ENCODE measurements around the gene SH3BGR. TPM values are rescaled to one million over a fixed set of nuclear protein-coding genes. Genes with fewer than 3 reads are reported as not detected.

SH3BGR gene
- total RNA-seq, 1 experiment from 2014 or later = 0.82 TPM

DNA sequence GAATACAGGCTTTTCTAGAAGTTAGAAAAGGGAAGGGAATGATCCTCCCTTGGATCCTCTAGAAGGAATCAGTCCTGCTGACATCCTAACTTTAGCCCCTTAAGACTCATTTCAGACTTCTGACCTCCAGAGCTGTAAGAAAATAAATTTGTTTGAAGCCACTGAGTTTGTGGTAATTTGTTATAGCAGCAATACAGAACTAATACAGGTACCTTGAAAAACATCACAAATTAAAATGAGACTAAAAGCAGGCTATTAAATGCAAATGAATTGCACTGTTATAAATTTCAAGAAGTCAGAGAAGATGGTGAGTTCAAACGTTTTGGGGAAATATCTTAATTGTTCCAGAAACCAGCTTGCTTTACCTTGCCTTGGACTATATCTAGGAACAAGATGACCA lies 12.5 kb upstream of the SH3BGR start:
- BruUV-seq (replicated peaks) = no TSS peak
- H3K36me3 Mint-ChIP-seq (ENCODE audit: insufficient read depth, unreplicated experiment) = no peaks in the 10 kb centered on the region
- Histone ChIP-seq H3K27me3 (replicated peaks; ENCODE audit: control insufficient read depth, insufficient read depth, low read length) (no peaks in the 10 kb centered on the region), H3K36me3 (ENCODE audit: control insufficient read depth, insufficient read depth, low read length) (no peaks in the 10 kb centered on the region), H3K9me3 (no peaks in the 10 kb centered on the region), H3K4me3 (ENCODE audit: low read depth, low read length) (no peak overlapping the region), H3K4me1 (peaks cover 1% of the 10 kb centered on the region; the same call in 1 of the 2 replicates)
- no peak overlapping the region for H3K27ac Mint-ChIP-seq (ENCODE audit: unreplicated experiment)
- no peaks in the 10 kb centered on the region for H3K9me3 Mint-ChIP-seq (ENCODE audit: unreplicated experiment)
- CTCF ChIA-PET = interaction anchor here (2.1 kb wide), 1 partner anchor 65 kb away, joined by 8 read pairs; no protein-coding TSS in a partner anchor
- H3K4me1 Mint-ChIP-seq (ENCODE audit: low read depth, unreplicated experiment) = peaks cover under 1% of the 10 kb centered on the region
- H3K27me3 Mint-ChIP-seq (ENCODE audit: insufficient read depth, unreplicated experiment) = peaks cover 3% of the 10 kb centered on the region
- intact Hi-C loops (cut with micrococcal nuclease; ENCODE audit: unreplicated experiment) = no loop called here
- POLR2A ChIA-PET = no interaction called here
- no peak overlapping the region for H3K4me3 Mint-ChIP-seq (ENCODE audit: unreplicated experiment)
- no peak for DNase-seq
- TF ChIP-seq, protein P1, sequence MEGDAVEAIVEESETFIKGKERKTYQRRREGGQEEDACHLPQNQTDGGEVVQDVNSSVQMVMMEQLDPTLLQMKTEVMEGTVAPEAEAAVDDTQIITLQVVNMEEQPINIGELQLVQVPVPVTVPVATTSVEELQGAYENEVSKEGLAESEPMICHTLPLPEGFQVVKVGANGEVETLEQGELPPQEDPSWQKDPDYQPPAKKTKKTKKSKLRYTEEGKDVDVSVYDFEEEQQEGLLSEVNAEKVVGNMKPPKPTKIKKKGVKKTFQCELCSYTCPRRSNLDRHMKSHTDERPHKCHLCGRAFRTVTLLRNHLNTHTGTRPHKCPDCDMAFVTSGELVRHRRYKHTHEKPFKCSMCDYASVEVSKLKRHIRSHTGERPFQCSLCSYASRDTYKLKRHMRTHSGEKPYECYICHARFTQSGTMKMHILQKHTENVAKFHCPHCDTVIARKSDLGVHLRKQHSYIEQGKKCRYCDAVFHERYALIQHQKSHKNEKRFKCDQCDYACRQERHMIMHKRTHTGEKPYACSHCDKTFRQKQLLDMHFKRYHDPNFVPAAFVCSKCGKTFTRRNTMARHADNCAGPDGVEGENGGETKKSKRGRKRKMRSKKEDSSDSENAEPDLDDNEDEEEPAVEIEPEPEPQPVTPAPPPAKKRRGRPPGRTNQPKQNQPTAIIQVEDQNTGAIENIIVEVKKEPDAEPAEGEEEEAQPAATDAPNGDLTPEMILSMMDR (IDR thresholded peaks at IDR 0.05; ENCODE audit: insufficient read depth in 1 of 2, low read depth in 1 of 2, low read length in 1 of 2, severe bottlenecking in 1 of 2, unreplicated experiment in 1 of 2) = no peak

DNA sequence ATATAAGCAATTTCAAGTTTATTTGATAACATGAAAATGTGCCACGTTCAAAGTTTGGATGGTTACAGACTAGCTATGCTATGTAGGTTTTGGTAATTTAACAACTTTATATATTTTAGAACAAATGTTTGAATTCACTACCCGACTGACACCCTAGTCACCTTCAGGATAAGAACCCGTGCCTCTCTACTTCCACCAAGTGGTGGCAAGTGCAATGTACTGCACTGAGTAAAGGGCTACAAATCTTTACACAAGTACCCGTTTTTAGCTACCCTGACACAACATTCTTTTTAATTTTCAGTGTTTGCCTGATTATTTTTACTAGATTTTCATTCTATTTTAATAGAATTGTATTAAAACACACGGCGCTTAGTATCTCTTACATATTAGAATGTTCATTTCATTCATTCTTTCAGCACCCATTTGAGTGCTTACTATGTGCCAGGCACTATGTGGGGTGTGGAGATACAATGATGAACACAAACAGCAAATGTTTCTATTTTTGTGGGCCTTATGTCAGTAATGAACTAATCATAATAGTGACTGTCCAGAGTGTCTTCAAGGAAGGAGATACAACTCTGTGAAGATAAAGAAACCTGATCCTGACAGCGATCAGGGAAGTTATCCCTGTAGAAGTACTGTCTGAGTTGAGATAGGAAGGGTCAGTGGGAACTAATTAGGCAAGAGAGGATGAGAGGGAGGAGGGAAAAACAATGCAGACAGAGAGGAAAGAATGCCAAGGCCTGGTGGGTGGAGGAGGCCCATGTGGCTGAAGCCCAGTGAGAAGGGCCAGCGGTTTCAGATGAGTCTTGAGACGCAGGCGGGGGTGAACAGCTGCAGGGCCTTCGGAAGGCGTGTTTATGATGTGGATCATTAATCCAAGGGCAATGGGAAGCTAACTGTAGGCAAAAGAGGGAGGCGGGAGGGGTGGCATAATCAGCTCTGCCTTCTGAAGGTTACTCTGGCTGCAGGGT lies 10.0 kb upstream of the SH3BGR start:
- Mint-ChIP-seq H3K27me3 (ENCODE audit: insufficient read depth, unreplicated experiment) (peaks cover 3% of the 10 kb centered on the region), H3K27ac (ENCODE audit: unreplicated experiment) (no peak overlapping the region), H3K4me1 (ENCODE audit: low read depth, unreplicated experiment) (peaks cover 8% of the 10 kb centered on the region), H3K4me3 (ENCODE audit: unreplicated experiment) (no peak overlapping the region), H3K9me3 (ENCODE audit: unreplicated experiment) (no peaks in the 10 kb centered on the region), H3K36me3 (ENCODE audit: insufficient read depth, unreplicated experiment) (peaks cover 15% of the 10 kb centered on the region)
- Histone ChIP-seq H3K4me3 (ENCODE audit: low read depth, low read length) (no peak overlapping the region), H3K9me3 (no peaks in the 10 kb centered on the region), H3K36me3 (ENCODE audit: control insufficient read depth, insufficient read depth, low read length) (no peaks in the 10 kb centered on the region), H3K4me1 (peaks cover 7% of the 10 kb centered on the region), H3K27me3 (replicated peaks; ENCODE audit: control insufficient read depth, insufficient read depth, low read length) (no peaks in the 10 kb centered on the region)
- intact Hi-C loops (cut with micrococcal nuclease; ENCODE audit: unreplicated experiment) = loop anchor here (1.0 to 10.0 kb wide), 5 partner anchors 45 to 257 kb away; partner anchors contain the start of genes BRWD1 and PSMG1
- peak; percentile 42 to 54 for DNase-seq
- POLR2A ChIA-PET = no interaction called here
- BruUV-seq (replicated peaks) = no TSS peak
- TF ChIP-seq, protein P1 (IDR thresholded peaks at IDR 0.05; ENCODE audit: insufficient read depth in 1 of 2, low read depth in 1 of 2, low read length in 1 of 2, severe bottlenecking in 1 of 2, unreplicated experiment in 1 of 2) = peak; percentile 69 to 85
- CTCF ChIA-PET = interaction anchor here (0.6 to 2.1 kb wide), 6 partner anchors 11 to 68 kb away, joined by 3 to 8 read pairs (median 4); no protein-coding TSS in a partner anchor

DNA sequence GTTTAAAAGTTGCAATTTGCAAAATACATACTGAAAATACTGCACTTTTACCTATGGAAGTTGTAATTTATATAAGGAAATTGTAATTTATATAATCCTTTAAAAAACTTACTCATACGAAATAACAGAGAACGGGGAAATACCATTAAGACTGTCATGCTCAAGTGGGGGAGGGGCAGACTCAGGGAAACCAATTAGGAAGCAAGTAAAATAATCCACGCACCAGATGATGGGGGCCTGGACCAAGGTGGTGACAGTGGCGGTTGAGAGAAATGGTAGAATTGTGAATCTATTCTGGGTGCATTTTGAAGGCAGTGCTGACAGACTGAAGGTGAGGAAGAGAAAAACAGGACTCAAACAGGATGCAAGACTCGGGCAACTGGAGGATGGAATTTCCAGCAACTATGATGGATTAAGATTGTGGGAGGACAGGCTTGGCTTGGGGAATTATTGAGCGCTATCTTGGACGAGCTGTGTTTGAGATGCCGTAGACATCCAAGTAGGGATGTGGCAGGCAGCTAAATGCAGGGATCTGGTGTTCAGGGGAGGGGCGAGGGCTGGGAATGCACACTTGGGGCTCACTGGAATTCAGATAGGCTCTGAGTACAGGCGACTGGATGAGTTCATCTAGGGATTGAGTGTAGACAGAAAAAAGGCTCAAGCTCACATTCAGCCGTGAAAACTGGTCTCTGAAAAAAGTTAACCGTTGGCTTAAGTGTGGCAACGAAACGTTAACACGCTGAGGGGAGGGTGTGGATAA lies 7.2 kb upstream of the SH3BGR start:
- Mint-ChIP-seq H3K36me3 (ENCODE audit: insufficient read depth, unreplicated experiment) (peaks cover 15% of the 10 kb centered on the region), H3K27me3 (ENCODE audit: insufficient read depth, unreplicated experiment) (peaks cover 6% of the 10 kb centered on the region), H3K9me3 (ENCODE audit: unreplicated experiment) (no peaks in the 10 kb centered on the region), H3K27ac (ENCODE audit: unreplicated experiment) (peak overlapping the region; percentile 94), H3K4me1 (ENCODE audit: low read depth, unreplicated experiment) (peaks cover 8% of the 10 kb centered on the region), H3K4me3 (ENCODE audit: unreplicated experiment) (peak overlapping the region; percentile 98)
- peaks cover 7% of the 10 kb centered on the region for H3K4me1 ChIP-seq
- no peak for DNase-seq
- intact Hi-C loops (cut with micrococcal nuclease; ENCODE audit: unreplicated experiment) = loop anchor here (5.0 to 10.0 kb wide), 3 partner anchors 57 to 260 kb away; partner anchors contain the start of genes BRWD1 and PSMG1
- no peaks in the 10 kb centered on the region for H3K36me3 ChIP-seq (ENCODE audit: control insufficient read depth, insufficient read depth, low read length)
- ChIA-PET POLR2A (no interaction called here), CTCF (interaction anchor here (0.6 to 0.9 kb wide), 4 partner anchors 14 to 683 kb away, joined by 3 to 6 read pairs (median 4); no protein-coding TSS in a partner anchor)
- BruUV-seq (replicated peaks) = TSS peak; percentile 47
- H3K9me3 ChIP-seq = no peaks in the 10 kb centered on the region
- TF ChIP-seq, protein P1 (IDR thresholded peaks at IDR 0.05; ENCODE audit: insufficient read depth in 1 of 2, low read depth in 1 of 2, low read length in 1 of 2, severe bottlenecking in 1 of 2, unreplicated experiment in 1 of 2) = no peak
- peak overlapping the region; percentile 73 for H3K4me3 ChIP-seq (ENCODE audit: low read depth, low read length)
- H3K27me3 ChIP-seq (replicated peaks; ENCODE audit: control insufficient read depth, insufficient read depth, low read length) = no peaks in the 10 kb centered on the region

Measured in Caco-2 (cell line).